Right forelimb (tissue), 1 donor: ENCODE measurements around the gene TMEM151B.
A peak's percentile ranks its signal among the peaks of the same experiment; 100 is the strongest.
"Not testable (repeated sequence)": the region's sequence is repeated elsewhere in the genome, so short reads cannot be mapped to it uniquely, and the experiment has no call there.

Experiments
- DNase-seq: peaks from one replicate; pipeline ENCODE4 v3.0.0-alpha.2; 2018

TMEM151B gene

DNA sequence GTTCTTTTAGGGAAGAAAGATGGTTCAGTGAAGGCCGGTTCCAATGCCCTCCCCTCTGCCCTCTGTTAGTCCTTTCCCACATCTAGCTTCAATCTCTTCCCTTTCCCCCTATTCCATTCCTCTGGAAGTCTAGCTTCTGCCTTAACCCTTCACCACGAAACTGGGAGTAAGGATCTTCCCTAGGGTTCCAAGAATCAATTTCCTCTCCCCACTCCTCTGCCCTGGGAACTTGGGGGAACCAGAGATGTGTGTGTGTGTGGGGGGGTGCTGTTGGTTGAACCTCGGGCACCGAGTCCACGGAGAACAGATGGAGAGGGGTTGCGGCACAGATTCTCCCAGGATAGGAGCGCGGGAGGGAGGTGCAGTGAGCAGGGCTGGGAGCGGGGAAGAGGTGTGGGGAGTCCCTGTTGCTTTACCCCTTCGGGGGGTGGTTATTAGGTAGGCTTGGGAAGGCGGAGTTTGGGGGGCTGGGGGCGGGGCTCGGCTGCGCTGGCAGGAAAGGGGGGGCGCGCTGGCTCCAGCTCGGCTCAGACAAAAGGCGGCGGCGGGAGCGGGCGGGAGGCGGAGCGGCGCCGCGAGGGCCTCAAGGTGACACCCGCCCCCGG is at the start of gene TMEM151B:
TMEM151B (plus strand) TSS at position 530 of the 605 bp plus-strand sequence. CDS start 293 bp downstream, outside the sequence.
- no peak for DNase-seq

DNA sequence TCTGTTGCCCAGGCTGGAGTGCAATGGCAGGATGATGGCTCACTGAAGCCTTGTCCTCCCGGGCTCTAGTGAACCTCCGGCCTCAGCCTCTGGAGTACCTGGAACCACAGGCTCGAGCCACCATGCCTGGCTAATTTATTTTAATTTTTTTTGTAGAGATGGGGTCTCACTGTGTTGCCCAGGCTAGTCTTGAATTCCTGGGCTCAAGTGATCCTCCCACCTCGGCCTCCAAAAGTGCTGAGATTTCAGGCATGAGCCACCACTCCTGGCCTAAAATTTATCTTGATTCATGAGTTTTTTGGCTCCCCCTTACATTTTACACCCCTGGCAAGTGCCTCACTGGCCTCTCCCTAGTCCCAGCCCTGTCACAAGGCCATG is 49.3 kb upstream of the TMEM151B start:
- DNase-seq, result no peak

DNA sequence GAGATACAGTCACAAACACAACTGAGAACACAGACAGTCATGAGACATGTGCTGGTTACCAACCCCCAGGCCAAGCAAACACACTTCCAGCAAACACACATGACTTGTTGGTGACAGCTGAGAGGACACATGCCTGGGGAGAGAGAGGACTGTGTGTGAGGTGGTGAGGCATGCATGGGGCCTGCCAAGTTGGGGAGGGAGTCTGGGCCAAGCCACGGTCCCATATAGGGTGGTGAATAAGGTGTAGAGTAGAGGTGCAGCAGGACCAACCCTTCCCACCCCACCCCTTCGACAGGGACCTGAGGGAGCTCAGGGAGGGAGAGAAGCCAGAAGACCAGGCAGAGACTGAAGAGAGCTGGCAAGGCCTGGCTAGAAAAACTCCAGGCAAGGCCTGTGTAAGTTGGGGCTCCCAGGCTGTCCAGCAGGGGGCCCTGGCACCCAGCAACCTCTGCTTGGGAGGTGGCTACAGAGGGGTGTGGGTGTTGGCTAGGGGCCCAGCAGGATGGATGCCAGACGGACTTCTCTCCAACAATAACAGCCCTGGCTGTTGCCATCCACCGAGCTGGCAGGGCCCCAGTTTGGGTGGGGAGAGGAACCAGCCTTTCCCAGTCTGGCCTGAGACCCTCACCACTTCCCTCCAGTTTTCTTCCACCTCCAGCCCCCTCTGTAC is 48.8 kb upstream of the TMEM151B start:
- peak; percentile 93 for DNase-seq

DNA sequence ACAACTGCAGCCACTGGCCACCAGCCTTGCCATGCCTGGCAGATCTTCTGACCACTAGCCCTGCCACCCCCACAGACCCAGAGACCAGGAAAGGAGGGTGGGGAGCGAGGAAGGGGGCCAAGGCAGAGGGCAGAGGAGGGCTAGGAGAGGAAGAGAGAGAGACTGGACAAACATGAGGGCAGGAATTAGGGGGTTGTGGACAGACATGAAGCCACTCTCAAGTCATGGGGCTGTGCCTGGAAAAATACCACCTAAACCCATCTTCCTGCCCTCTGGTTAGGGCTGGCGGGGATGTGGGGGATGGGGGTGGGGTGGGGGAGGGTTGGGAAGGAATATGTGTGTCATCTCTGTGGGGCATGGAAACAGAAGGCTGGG is 48.3 kb upstream of the TMEM151B start:
- DNase-seq, result no peak

DNA sequence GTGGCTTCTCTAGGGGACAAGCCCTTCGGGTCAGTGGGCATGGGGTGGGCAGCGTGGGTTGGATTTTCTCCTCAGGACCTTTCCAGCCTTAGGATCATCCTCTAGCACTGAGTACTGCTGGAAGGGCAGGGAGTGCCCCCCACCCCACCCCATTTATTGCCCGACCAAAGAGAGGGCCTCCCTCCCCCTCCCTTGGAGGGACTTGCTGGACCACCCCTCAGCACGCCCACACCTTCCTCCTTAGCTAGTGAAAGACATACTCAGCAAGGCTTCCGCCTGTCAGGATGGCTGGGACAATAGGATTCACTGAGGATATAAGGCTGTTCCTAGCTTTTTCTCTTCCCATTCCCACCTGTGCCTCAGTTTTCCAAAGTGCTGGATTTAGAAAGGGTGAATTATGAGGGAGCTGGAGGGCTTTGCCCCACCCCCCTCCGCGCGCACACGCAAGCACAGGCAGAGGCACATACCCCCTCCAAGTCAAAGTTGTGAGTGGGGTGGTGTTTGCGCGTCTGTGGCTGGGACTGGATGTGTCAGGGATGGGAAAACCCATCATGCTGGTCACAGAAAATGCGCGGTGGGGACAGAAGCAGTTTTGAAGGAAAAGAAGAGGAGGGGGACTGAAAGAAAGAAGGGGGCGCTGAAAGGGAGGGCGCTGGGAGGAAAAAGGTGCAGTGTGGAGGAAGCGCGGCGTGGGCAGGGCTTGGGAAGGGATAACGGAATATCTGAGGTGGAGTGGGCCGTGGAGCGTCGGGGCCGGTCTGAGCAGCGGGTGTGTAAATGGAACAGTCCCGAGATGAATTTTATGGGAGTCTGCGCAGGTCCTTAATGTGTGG is 47.5 kb upstream of the TMEM151B start:
- no peak for DNase-seq

DNA sequence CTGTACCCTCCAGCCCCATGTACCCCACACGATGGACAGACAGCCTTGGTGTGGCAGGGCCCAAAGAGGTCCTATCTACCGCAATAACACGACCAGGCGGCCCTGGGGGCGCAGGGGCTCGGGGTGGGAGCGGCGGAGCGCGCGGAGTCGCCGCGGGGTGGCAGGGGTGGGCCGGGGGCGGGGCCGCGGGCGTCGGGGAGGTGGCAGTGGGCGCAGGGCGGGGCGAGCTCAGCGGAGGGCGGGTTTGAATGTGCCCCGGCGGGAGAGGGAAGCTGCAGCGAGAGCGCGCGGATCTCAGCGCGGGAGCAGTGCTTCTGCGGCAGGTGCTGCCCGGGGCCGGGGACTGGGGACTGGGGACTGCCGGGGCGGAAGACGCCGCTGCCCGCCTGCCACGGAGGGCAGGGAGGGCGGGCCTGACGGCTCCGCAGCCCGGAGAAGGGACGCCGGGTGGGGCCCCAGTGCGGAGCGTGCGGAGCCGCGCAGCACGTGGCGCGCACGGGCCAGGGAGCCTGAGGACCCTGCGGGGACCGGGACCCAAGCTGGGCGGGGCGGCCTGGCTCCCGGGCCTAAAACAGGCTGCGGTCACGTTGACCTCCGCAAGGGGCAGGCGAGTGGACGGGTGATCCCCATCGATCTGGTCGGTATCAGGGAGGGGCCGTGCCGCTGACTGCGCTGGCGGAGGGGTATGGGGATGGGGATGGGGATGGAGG is 46.8 kb upstream of the TMEM151B start, which contains the start of gene SLC29A1:
SLC29A1 (plus strand) TSS at position 277 of the 710 bp plus-strand sequence. CDS start 3,719 bp downstream, outside the sequence.
- peak; percentile 87 for DNase-seq

DNA sequence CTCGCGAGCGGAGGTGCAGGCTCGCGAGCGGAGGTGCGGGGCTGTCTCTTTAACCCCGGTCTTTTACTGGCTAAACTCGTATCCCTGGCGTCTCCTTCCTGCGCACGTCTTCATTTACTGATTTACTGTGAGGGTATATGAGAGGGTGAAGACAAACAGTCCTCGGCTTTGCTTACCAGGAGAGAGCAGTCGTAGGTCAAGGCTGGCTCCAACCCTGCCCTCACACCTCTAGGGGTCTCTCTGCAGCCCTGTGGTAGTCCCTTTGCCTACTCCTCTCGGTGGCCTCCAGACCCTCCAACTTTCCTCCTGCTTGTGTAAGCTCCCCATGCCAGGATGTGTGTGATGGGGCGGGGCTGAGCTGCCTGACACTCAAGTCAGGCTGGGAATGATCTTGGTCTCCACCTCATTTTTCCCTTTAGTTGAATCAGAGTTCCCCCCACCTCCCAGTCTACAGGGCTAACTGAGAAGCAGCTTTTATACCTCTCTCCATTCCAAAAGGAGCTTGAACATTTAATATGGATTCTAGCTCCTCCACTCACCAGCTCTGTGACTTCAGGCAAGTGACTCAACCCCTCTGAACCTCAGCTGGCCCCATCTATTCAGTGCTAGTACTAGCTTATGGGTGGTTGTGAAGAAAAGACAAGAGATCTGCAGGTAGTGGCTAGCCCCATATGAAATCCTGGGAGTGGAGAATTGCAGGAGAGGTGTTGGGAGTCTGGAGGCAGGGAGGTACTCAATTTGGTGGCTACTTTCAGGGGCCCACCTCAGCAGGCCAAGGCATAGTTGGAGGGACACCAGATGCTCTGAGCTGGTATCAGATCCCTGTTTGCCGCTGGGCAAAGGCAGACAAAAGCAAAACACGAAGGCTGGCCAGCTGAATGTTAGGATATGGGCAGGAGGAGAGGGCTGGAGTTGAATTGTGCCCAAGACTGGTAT is 46.0 kb upstream of the TMEM151B start:
- DNase-seq, result no peak

DNA sequence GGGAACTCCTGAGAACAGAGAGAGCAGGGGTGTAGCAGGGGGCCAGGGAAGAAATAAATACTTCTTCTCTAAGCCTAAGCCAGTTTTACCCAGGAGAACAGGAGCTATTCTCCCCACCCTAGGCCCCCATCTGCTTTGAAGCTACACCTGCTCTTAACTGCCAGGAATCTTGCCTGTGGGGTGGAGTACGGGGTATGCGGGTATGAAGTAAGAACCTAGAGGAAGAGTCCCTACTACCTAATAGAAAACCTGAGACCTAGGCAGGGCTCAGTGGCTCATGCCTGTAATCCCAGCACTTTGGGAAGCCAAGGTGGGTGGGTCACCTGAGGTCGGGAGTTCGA is 45.3 kb upstream of the TMEM151B start:
- no peak for DNase-seq

DNA sequence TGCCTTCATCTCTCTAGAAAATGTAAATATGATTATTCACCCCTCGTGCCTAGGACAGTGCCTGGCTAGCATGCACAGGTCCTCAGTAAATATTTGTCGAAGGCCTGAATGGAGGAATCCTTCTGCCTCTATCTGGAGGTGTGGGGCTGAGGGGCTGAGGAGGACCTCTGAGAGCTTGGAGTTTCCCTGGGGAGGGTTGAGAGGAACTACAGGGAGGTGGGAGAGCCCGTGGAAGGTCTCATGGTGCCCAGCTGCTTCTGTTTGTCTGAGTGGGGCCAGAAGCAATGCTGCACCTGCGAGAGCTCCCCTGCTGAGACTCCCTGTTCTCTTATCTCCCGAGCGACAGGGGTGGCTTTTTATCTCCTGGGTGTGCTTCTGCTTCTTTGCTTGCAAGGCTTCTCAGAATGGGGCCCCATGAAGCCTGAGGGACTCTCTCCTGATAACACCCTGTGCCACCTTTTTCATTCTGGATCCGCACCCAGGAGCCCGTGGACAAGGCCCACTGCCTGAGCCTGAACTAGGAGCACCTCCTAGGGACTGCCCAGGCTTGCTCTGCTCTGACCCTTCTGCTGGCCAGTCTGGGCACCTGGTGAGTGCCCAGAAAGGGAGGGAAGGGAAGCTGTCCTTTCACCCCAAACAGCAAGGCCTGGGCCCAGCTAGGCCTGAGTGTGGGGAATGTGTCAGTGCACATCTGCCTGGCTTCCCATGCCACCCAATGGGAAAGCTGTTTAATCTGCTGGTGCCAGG is 44.5 kb upstream of the TMEM151B start:
- no peak for DNase-seq

DNA sequence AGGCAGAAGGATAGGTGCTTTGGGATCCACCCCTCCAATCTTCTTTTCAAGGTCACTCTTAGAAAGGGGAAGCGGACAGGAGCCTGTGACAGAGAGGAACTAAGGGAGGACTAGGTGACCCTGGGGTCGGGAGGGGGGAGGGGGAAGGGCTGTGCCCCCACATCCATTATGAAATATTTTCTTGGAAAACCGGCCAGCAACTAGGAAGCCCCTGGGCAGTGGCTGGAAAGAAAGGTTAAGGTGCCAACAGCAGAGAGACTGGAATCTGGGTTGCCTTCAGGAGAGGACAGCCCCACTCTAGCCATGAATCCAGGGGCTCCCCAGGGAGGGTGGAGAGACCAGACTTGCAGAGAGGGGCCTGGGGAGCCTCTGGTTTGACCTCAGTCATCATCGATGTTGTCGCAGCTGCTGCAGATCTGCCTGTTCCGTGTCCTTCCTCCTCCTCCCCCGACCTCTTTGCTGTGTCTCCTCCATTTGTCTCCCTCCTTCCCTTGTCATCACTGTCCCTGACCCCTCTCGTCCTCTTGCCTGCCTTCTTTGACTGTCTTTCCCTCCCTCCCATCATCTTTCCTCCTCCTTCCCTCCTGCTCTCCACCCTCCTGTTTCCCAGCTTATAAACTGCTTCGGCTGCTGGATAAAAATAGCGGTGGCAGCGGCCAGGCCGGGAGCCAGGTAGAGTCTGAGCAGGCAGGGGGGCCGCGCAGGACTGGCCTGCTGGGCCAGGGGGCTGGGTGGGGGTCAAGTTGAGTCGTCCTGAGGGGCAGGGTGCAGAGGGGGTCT is 43.7 kb upstream of the TMEM151B start:
- DNase-seq, result no peak

DNA sequence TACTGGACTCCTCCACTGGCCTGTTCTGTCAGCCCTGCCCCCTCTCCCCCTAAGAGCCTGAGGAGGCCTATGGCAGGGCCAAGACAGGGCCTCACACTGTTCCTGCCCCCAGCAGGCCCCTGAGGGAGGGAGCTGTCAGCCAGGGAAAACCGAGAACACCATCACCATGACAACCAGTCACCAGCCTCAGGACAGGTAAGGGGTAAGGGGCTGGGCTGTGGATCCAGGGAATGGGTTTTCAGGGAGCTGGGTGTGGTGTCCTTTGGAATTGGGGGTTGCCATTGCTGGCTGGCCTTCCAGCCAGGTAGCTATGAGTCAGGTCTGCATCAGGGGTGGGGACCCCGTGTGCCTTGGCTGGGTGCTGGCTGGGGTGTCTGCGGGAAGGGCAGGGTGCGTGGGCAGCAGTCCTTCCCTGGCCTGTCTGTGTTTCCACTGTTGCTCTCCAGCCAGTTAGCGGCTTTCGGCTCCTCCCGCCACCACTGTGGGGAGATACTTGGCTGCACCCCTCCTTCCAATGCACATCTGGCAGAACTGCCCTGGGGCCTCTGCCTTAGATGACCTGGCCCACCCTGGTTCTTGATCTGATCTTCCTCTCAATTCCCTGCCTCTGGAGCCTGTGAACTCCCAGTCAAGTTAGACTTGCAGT is 43.0 kb upstream of the TMEM151B start:
- no peak for DNase-seq

DNA sequence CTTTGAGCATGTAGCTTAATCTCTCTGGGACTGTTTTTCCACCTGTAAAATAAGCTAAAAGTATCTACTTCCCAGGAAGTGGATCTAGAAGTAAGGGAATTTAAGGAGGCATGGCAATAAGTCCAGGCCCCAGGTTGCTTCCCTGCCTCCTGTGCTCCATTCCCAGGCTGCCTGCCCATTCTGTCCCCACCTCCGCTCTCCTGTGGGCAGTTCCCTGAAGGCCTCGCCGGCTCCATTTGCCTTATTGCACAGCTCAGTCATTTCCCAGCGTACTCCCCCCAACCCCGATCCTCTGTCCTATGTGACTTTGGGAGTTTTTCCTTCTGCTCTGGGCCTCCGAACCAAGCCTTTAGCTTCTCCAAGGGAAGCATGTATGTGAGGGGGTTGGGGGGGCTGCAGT is 42.2 kb upstream of the TMEM151B start:
- no peak for DNase-seq

DNA sequence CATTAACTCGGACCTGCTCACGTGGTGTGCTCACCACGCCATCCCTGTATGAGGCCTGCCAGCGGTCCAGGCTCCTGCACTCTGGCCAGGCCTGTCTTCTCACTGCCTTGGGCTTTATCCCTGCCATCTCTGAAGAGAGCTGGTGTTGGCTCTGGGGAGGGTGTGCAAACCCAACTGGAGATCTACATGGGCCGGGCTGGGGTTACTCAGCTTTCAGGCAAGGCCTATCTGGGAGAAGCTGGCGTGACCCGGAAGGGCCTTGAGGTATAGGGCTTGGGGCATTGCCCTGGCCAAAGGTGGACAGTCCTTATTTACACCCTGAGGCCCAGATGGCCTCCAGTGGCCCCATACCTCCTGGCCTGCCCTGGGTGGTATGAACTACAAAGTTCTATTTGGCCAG is 41.8 kb upstream of the TMEM151B start:
- DNase-seq, result no peak

DNA sequence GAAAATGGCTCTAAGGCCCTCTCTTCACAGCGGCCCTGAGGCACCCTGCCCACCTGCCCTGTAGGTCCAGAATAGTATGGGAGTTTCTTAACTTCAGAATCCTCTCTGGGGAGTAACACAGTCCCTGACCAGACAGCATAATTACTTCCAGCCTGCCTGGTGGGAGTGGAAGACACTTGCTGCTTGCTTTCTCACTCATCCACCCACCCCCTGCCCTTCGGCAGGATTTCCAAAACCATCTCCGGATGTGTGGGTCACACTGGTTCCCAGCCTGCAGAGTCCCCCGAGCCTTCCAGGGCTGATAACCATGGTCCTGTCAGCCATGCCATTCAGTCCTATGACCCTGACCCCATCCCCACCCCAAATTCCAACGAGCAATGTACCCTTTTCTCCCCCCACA is 41.4 kb upstream of the TMEM151B start:
- no peak for DNase-seq

DNA sequence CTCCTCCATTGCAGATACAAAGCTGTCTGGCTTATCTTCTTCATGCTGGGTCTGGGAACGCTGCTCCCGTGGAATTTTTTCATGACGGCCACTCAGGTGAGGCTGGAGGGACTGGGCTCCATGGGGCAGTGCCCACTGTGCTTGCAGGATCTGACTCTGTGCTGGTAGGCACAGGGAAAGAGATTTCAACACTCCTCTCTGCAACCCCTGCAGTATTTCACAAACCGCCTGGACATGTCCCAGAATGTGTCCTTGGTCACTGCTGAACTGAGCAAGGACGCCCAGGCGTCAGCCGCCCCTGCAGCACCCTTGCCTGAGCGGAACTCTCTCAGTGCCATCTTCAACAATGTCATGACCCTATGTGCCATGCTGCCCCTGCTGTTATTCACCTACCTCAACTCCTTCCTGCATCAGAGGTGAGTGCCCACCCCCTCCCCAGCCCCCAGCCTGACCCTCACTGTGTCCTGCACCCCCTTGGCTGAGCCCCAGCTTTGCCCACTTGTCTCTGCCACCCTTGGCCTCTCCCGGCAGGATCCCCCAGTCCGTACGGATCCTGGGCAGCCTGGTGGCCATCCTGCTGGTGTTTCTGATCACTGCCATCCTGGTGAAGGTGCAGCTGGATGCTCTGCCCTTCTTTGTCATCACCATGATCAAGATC is 40.7 kb upstream of the TMEM151B start:
- DNase-seq, result no peak

DNA sequence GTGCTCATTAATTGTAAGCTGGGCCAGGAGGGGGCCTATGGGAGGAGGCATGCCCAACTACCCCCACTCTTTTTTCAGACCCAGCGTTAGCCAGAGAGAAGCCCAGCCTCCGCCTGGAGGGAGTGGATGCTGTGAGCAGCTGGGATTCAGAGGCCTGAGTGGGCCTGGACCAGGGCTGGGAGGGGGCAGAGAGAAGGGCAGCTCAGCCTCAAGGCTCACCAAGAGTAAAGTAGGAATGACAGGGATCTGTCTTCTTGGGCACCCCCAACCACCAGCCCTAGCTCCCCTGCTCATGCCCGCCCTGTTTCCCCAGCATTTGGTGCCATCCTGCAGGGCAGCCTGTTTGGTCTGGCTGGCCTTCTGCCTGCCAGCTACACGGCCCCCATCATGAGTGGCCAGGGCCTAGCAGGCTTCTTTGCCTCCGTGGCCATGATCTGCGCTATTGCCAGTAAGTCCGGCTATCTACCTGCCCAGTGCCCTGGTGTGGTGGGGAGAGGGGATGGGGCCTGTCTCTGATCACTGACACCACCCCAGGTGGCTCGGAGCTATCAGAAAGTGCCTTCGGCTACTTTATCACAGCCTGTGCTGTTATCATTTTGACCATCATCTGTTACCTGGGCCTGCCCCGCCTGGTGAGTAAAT is 40.1 kb upstream of the TMEM151B start:
- no peak for DNase-seq

DNA sequence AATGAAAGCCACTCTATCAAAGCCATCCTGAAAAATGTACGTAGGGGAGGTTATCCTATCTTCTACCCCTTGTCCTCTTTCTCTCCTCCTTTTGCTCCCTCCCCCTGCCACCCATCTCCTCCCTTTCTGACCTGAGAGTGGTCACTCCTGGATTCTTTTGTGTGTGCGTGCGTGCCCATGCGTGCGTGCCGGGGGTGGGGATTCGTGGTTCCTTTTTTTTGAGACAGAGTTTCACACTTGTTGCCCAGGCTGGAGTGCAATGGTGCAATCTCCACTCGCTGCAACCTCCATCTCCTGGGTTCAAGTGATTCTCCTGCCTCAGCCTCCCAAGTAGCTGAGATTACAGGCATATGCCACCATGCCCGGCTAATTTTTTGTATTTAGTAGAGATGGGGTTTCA is 38.8 kb upstream of the TMEM151B start:
- not testable (repeated sequence) for DNase-seq

DNA sequence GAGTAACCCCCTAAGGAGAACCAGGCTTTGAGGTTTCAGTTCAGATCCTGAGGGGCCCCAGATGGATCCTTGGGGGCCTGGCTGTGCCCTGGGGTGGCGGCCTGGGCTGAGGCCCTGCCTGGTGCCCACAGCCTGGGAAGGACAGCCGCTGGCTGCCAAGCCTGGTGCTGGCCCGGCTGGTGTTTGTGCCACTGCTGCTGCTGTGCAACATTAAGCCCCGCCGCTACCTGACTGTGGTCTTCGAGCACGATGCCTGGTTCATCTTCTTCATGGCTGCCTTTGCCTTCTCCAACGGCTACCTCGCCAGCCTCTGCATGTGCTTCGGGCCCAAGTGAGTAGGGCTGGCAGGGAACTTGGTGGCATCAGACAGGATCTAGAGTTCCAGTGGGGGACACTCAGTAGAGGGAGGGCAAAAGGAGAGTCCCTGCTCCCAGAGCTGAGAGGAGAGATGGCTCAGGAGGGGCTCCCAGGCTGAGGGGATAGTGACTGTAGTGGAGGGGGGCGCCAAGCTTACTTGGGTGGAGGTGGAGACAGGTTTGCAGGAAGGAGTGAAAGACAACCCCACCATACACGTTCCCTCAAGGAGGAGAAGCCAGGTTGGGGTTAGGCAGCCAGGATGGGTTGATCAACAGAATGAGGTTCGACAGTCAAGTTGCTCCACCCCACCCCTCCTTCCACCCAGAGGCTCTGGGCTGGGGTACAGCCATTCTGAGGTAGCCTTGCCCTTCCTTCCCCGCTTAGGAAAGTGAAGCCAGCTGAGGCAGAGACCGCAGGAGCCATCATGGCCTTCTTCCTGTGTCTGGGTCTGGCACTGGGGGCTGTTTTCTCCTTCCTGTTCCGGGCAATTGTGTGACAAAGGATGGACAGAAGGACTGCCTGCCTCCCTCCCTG is 37.3 kb upstream of the TMEM151B start:
- no peak for DNase-seq
